Measurements from ENCODE around the gene PLA2G6.
"Not testable (repeated sequence)": the region's sequence is repeated elsewhere in the genome, so short reads cannot be mapped to it uniquely, and the experiment has no call there.

PLA2G6 gene

DNA sequence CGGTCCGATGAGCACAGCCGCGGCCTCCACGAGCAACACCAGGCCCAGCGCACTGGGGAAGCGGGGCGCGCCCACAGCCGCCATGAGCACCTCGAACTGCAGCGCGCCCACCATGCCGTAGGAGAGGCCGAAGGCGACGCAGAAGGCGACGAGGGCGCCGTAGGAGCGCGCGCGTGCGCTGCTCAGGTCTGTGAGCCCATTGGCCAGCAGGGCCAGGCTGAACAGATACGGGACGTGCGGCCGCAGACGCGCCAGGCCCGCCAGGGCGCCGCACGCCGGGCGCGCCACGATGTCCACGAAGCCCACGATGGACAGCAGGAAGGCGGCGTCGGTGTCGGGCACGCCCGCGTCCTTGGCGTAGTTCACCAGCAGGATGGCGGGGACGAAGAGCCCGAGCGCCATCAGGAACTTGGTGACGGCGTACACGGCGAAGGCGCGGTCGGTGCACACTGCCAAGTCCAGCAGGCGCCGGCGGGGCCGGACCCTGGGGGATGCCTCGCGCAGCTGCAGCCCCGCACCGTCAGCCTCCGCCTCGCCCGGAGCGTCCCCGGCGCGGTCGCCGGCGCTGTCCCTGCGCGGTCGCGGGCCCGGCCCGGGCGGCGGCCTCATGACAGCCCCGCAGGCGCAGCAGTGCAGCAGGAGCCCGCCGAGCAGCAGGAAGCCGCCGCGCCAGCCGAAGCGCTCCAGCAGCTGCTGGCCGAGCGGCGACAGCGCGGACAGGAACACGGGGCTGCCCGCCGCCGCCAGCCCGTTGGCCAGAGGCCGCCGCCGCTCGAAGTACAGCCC is 100.6 kb downstream of the PLA2G6 start:
- DNase-seq = no peak

DNA sequence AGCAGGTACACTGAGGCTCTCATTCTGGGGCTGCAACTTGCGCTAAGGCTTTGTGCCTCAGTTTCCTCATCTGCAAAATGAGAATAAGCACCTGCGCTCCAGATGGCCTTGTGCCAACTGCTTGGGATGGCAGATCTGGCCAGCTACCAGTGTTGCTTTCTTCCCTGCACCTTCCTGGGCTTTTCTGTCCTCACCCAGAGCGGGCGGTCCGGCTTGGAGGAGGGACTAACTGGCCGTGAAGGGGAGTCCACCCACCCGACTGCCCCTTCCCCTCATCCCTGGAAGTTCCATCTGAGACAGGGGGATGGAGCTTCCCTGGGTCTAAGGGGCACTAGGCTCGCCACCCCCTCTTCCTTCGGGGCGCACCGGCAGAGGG is 101.2 kb downstream of the PLA2G6 start:
- DNase-seq = no peak

DNA sequence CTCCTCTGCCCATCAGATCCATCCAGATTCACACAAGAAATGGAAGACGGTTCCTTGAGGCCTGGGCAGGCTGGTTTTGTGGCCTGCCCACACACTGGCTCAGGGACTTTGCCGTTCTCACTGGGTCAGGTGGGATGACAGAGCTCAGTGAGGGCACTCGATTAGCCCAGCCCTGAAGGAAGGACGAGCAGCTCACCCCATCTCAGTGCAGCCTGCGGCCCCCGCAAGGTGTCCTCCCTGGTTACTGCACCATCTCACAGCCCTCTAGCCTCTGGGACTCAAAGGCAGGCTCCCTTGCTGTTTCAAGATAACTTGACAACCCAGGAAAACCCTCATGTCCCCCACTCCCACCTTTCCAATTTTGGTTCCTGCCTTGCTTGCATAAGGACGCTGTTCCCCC is 101.8 kb downstream of the PLA2G6 start:
- DNase-seq = no peak

DNA sequence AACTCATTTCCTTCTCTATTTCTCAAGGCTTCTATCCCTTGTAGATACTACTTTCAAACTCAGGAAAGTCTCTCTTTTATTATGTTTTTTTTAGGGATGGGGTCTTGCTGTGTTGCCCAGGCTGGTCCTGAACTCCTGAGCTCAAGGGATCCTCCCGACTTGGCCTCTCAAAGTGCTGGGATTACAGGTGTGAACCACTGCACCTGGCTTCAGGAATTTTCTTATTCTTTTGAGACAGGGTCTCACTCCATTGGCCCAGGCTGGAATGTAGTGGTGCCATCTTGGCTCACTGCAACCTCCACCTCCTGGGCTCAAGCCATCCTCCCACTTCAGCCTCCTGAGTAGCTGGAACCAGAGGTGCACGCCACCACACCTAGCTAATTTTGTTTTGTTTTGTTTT is 102.4 kb downstream of the PLA2G6 start:
- not testable (repeated sequence) for DNase-seq

DNA sequence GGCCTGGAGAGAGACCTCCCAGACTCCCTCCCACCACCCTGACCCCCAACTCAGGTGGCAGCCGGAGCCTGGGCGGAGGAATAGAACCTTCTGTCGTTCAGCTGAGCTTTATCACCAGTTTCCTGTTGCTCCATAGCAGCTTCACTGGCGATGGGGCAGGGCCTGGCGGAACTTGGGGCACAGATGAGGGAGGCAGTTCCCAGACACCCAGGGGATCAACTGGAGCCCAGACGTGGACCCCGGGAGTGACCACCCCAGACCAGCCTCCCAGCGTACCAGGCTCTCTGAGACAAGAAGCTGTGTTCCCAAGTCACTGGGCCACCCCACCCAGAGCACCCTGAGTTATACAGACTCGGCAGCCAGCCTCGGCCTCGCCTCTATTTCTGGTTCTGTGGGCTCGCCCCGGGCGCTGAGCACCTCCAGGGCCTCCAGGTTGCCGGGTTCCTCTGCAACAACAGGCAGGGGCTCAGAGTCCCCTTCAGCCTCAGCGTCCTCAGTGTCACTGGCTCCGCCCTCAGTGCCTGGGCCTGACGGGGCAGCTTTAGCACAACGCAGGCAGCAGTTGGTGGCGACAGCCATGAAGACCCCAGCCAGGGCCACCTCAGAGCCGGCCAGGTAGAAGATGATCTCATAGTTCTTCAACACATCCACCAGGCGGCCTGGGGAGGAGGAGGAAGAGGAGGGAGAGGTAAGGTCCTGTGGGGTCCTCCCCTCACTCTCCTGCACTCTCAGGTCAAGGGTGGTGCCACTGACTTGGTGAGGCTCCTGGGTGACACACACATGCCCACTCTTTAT is 103.4 kb downstream of the PLA2G6 start:
- no peak for DNase-seq

DNA sequence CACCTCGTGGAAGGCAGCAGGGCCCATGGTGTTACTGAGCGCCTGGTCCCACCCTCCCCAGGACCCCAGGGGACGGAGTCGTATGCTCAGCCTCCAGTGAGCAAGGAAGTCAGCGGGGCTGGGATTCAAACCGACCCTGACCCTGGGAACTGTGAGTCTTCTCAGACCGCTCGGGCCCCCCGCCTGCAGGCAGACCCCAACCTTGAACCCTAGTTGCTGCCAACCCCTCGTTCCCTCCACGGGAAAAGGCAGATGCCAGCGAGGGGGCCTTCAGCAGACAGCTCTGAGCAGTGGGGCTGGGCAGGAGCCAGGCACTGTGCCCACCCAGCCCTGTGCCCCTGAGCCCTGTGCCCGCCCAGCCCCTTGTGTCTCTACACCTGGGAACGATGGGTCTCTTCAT is 104.0 kb downstream of the PLA2G6 start:
- no peak for DNase-seq

DNA sequence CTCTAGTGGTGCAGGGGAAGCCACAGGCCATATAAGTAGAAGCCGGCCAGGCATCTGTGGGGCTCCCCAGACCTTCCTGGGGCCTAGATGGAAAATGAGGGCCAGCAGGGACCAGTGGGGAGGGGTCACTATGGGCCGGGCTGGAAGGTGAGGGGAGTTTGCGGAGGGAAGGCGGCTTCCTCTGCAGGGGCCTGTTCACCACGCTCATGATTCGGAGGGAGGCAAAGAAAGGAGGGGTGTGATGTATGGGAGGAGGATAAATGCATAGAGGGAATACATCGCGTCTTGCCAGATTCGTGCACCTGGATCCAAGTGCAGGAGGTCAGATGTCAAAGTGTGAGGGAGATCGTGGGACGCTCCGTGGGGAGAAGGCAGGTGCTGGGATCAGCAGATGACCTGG is 104.5 kb downstream of the PLA2G6 start:
- no peak for DNase-seq

DNA sequence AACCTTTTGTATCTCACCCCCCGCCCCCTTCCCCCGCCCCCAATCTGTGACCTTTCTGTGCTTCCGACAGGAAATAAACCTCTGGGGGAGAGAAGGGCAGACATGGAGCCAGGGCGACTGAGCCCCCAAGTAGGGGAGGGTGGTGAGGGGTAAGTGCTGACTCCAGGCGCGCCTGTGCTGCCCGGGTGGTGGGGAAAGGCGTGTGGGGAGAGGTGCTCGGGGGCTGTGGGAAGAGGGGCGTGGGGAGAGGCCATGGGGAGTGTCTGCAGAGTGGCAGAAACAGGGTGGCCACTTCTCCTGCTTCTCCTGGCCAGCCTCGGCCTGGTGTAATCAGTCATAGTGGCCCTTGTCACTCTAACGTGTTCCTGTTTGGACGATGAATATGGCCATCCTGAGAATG is 105.7 kb downstream of the PLA2G6 start:
- DNase-seq = no peak

DNA sequence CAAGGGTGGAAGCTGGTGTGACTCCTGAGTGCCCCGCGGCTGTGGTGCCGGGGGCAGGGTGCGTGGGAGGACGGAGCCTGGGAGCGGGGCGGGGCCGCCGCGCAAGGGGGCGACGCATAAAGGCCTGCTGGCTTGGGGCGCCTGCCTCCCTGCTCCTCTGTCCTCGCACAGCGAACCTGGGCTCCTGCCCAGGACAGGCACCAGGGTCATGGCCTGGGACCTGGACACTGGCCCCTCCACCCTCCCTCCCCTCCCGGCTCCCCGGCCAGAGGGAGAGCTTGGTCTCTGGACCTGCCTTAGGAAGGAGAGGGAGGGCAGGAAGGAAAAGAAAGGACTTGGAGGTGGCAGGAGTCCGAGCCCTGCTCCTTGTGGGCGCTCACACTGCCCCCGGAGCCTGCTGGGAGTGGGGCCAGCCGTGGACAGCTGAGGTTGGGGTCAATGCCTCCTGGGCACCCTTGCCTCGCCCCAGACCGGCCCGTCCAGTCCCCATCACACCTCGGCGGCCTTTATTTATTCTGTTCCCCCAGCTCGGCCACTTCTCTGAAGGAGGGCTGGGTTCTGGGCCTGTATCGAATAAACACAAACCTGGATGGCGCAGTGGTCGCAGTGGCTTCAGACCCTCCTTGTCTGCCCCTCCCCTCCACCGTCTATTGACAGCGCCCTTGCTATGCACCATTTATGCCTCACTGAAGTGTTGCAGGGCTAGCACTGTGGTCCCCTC is 106.4 kb downstream of the PLA2G6 start:
- DNase-seq = no peak

DNA sequence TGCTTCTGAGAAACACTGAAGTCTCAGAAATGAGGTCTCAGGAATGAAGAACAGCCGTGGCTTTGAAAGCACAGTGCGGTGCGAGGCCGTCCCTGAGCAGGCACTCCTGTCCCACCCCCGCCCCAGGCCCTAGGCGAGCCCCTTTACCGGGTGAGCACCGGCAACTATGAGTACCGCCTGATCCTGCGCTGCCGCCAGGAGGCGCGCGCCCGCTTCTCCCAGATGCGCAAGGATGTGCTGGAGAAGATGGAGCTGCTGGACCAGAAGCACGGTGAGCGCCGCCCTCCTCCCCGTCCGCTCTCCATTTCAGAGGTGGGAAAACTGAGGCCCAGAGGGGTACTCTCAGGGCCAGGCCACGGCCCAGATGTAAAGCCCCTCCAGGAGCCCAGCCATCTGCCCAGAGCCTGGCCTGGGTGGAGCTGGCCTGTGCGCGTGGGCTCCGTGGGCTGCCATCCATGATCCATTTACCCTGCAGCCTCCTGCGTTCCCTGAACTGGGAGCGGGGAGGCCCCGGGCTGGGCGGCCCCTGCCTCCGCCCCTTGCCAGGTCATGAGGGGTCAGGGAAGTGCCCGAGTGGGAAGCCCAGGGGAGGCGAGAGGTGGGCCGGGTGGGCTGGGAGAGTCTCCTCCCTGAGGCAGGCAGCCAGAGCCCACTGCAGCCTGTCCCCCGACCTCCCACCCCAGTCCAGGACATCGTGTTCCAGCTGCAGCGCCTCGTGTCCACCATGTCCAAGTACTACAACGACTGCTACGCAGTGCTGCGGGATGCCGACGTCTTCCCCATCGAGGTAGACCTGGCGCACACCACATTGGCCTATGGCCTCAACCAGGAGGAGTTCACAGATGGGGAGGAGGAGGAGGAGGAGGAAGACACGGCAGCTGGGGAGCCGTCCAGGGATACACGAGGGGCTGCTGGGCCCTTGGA is 107.2 kb downstream of the PLA2G6 start:
- DNase-seq = no peak

DNA sequence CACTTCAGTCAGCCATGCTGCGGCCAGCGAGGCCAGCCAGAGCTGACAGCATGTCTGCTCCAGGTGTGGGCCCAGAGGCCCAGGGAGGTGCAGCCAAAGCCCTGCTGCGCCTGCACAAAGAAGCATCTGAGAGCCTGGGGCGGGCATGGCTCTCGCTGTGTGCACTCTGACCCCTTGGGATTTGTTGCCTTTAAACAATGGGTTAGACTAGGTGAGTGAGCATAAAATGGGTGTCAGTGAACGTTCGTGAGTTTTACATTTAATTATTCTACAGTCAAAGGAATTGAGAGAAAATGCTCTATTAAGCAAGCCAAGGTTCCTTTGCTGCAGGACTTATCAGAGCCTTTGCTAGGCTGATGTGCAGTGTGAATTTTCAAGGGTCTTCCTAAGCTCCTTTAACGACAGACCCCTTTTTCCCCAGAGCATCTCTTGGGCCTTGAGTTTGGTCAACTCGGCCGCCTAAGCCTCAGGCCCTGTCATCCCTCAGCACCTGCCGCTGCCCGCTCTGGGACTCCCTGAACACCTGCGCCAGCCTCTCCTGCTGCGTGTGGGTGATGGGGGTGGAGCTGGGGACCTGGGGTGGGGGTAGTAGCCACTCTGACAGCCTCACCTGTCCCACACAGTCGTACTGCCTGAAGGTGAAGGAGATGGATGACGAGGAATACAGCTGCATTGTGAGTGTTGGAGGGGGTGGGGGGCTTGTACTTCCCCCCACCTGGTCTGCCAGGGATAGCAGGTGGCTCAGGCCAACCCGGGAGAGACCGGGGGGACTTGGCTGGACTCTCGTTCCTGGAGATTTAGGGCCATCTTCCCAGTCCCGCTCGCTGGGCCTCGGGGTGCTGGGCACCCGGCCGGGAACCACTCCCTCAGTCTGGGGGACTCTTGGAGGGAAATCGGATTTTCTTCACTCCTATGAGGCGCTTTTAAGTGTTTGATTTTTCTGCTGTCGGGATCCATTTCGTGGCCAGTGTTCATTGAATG is 108.2 kb downstream of the PLA2G6 start:
- no peak for DNase-seq

DNA sequence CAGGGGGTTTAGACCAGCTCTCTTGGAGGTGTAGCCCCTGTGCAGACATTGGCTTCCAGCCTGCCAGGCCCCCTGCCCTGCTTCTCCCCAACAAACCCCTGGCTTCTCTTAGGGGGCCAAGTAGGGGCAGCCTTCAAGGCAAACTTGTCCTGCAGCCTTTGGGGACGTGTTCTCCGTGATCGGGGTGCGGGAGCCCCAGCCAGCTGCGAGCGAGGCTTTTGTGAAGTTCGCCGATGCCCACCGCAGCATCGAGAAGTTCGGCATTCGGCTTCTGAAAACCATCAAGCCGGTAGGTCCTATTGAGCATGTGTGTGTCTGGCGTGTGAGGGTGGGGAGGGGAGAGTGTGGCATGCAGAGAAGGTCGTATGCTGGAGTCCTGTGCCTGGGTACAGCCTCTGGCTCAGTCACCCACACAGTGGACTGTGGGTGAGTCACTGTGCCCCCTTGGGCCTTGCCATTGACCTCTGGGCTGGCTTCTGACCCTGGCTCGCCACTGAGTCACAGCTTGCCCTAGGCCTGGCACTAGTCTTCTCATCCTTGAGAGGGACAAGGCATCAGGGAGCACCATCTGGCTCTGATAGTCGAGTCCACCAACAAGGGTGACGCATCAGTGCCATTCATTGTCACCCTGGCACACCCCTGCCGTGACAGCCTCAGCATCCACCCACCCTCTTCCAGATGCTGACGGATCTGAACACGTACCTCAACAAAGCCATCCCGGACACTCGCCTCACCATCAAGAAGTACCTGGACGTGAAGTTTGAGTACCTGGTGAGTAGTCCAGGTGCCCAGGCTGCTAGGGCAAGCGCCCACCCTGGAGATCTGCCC is 109.1 kb downstream of the PLA2G6 start:
- DNase-seq = no peak

DNA sequence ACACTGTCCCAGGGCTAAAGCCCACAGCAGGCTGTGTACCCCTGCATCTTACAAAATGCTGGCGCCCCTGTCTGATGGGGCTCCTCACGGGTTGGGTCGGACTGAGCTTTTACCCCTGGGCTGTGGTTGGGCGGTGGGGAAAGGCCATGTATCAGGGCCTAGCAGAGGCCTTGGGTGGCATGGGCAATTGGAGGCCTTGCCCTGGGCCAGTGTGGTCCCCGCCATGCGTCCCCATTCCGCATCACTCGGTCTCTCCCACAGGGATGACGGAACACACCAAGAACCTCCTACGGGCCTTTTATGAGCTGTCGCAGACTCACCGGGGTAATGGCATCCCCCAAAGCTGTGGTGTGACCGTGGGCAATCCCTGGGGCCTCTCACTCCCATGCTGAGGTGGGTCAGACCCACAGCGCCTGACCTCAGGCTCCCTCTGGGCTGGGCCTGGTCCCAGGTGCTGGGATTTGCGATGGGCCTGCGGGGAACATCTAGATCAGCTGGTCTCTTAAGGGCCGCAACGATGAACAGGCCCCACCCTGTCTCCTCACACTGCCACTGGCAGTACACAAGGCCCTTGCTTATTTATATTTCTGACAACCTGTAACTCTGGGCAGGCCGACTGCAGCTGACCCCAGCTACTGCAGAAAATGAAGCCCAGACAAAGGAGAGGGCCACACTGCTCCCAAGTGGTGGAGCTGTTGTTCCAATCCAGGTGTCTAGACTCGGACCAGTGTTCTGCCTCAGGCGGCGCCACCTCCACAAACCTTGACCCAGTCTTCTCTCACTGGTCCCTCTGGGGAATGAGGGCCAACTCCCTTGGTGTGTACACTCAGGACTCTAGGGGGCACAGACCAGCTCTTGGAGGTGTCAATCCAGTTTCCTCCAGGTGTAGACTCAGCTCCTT is 110.0 kb downstream of the PLA2G6 start:
- DNase-seq = no peak

DNA sequence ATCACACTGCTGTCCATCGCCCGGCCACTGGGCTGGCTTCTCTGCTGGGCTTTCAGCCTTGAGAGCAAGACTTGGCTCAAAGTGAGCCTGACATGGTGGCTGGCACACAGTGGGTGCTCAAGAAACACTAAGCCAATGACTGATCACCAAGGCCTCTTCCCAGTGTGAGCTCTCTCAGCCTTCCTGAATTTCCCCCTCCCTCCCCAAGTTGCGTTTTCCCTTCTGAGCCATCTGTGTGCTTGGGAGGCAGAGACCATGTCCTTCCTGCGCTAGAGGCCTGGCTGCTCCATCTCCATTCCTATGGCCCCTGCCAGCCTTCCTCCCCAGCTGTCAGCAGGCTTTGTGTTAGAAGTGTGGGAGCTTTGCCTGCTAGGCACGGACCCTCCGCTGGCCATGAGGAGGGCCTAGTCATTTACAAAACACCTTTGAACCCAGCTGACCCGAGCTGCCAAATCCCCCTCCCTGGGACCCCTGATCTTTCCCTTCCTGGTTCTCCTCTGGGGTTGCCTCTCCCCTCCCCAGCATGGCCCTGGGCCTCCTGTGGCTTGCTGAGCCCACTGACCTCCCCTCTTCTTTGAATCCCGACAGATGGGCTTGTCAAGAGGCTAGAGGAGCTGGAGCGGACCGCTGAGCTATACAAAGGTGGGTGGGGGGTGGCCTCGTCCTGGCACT is 111.2 kb downstream of the PLA2G6 start:
- DNase-seq = no peak

DNA sequence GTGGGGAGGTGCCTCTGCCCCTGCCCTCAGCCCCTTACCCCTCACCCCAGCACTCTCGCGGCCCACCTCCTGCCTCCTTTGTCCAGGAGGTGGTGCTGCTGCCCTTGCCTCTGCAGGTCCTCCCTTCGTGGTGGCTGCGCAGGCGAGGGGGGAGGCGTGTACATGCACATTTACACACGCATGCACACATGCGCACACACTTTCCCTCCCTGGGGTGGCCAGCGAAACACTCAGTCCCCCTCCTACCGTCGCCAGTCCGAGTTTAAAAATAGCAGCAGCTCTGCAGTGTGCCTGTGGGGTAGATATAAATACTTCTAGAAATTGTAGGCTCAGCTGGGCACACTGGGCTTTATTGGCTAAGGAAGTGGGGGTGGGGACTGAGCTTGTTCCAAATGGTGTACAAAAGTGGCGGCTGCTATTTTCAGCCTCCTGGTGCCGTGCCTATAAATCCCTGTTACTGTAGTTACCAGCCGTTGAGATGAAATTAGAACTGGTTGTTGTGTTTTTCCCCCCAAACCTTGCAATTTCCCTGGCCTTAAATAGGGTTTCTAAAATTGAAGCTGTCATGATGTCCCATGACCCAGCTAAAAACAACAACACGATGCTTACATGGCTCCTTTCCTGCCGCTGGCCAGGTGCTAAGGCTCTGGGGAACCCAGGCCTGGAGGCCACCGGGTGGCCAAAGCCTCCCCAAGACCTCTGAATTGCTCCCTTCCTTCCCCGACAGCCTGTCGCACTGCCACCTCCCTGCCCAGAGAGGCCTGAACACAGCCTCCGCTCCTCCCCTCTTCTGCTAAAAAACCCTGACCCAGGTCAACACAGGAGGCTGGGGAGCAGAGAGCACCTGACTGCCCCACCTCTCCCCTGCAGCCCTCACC is 112.0 kb downstream of the PLA2G6 start:
- no peak for DNase-seq

DNA sequence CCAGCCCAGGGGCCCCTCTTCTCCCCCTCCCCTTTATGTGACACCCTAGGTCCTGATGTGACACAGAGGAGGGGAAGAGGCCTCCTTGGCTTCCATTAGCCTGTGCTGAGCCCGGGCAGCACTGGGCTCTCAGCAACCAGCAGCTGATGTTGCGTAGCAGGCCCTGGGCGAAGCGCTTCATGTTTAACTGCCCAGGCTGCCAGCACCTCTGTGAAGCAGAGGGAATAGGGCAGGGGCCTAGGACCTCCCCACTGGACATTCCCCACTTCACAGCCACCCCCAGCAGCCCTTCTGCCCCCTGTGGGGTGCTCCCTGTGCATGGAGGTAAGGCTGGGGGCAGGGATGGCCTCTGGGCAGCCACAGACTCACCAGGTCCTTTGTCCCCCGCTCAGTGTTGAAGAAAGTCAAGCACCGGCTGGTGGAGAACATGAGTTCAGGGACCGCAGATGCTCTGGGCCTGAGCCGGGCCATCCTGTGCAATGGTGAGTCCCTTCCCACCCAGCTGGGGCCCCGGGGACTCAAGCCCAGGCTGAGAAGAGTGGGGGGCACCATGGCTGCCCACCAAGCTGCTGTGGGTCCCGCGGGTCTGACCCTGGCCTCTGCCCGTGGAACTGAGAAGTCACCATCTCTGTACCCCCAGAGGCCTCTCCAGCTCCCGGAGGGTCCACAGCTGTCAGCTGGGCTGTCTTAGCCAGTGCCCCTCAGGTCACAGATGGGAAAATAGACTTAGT is 112.8 kb downstream of the PLA2G6 start:
- no peak for DNase-seq

DNA sequence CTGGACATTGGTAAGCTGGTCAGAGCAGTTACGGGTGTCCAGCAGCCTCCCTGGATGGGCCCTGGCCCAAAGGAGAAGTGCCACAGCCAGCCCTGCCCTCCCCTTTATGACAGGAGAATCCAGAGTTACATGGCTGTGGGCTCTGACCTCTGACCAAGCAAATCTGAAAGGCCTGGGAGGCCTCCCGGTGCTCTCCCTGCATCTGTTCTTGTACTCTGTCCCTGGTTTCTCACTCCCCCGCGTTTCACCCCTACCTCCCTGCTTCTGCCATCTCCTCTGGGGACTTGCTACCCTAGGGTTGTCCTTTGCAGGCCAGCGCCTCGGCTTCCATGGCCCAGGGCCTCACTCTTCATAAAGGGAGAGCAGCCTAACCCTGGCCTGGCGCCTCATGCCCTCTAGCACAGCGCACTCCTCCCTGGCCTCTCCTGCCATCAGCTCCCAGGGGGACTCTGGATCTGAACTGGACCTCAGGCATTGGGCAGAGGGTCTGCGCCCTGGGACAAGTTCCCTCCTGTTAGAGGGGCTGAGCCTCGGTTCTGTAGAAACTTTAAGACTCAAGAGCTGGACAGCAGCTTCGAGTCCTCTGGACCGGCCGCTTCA is 113.8 kb downstream of the PLA2G6 start:
- no peak for DNase-seq

Measured in activated CD4-positive, alpha-beta T cell treated with anti-CD3 and anti-CD28 coated beads, Interleukin-2, amount 50 U/mL, for 1 hour (primary cell).